Measurements from ENCODE around the gene CDH1. TPM values are rescaled to one million over a fixed set of nuclear protein-coding genes. Genes with fewer than 3 reads are reported as not detected.

CDH1 gene
- polyA plus RNA-seq, 1 donor = 91.5 TPM

GRCh38 chr16:68759062-68759461 lies 22.0 kb downstream of the CDH1 start:
- no peak for DNase-seq

- DNase-seq = no peak
These were observed 23.7 kb downstream of the CDH1 start for GRCh38 chr16:68760671-68761275.

- DNase-seq = no peak
These were observed 26.1 kb downstream of the CDH1 start for GRCh38 chr16:68762996-68763756.

- DNase-seq = no peak
These were observed 27.8 kb downstream of the CDH1 start for GRCh38 chr16:68764862-68765261.

- no peak for DNase-seq
These were observed 30.5 kb downstream of the CDH1 start for GRCh38 chr16:68767581-68767980.

- DNase-seq = no peak
These were observed 31.1 kb downstream of the CDH1 start for GRCh38 chr16:68768175-68768574.

- no peak for DNase-seq
These were observed 31.7 kb downstream of the CDH1 start for GRCh38 chr16:68768771-68769170.

- no peak for DNase-seq
These were observed 33.6 kb downstream of the CDH1 start for GRCh38 chr16:68770671-68771070.

GRCh38 chr16:68772030-68772681 lies 35.1 kb downstream of the CDH1 start:
- DNase-seq = no peak

GRCh38 chr16:68772871-68773270 lies 35.8 kb downstream of the CDH1 start:
- no peak for DNase-seq

- no peak for DNase-seq
These were observed 38.0 kb downstream of the CDH1 start for GRCh38 chr16:68774982-68775634.

- DNase-seq = no peak
These were observed 39.9 kb downstream of the CDH1 start for GRCh38 chr16:68776821-68777485.

GRCh38 chr16:68778551-68779231 lies 41.6 kb downstream of the CDH1 start:
- no peak for DNase-seq

- DNase-seq = no peak
These were observed 42.8 kb downstream of the CDH1 start for GRCh38 chr16:68779891-68780290.

- DNase-seq = no peak
These were observed 44.7 kb downstream of the CDH1 start for GRCh38 chr16:68781784-68782183.

- no peak for DNase-seq
These were observed 45.4 kb downstream of the CDH1 start for GRCh38 chr16:68782198-68783174.

- no peak for DNase-seq
These were observed 47.1 kb downstream of the CDH1 start for GRCh38 chr16:68784226-68784625.

- no peak for DNase-seq
These were observed 47.6 kb downstream of the CDH1 start for GRCh38 chr16:68784721-68785120.

GRCh38 chr16:68785715-68786114 lies 48.6 kb downstream of the CDH1 start:
- DNase-seq = no peak

GRCh38 chr16:68786685-68787418 lies 49.8 kb downstream of the CDH1 start:
- no peak for DNase-seq
